GM23338 (cell line): ENCODE results near the gene ESPL1. TPM values are rescaled to one million over a fixed set of nuclear protein-coding genes. Genes with fewer than 3 reads are reported as not detected.

ENCODE experiments used
- ATAC-seq: fragments of 200-7000 bp; cut with Tn5 transposase; 3 replicates; pipeline ENCODE4 v1.9.1; 2020
- DNase-seq: peaks from one replicate; pipeline ENCODE4 v3.0.0-alpha.2; 2015; ENCODE audit warnings: low spot score
- H2AFZ ChIP-seq: fragments of 200-600 bp; sonication (generic); 2 replicates; pipeline ENCODE4 v1.8.0; 2016; ENCODE audit warnings: antibody characterized with exemption, mild to moderate bottlenecking, moderate library complexity
- H3F3A ChIP-seq: fragments of 200-600 bp; sonication (generic); replicated peaks from 2 replicates; pipeline ENCODE4 v1.8.0; 2017; ENCODE audit warnings: antibody characterized with exemption, mixed run types, low read depth
- H3K27ac ChIP-seq: fragments of 200-600 bp; sonication (generic); 2 replicates; pipeline ENCODE4 v1.6.1; 2016; ENCODE audit warnings: low read depth
- H3K27me3 ChIP-seq: fragments of 200-600 bp; sonication (generic); 2 replicates; pipeline ENCODE4 v1.8.0; 2016; ENCODE audit warnings: mild to moderate bottlenecking, mixed run types, moderate library complexity; ENCODE audit not compliant: insufficient read depth
- H3K36me3 ChIP-seq: fragments of 200-600 bp; sonication (generic); 2 replicates; pipeline ENCODE4 v1.8.0; 2016; ENCODE audit warnings: mild to moderate bottlenecking; ENCODE audit not compliant: insufficient read depth
- H3K4me1 ChIP-seq: fragments of 200-600 bp; sonication (generic); 2 replicates; pipeline ENCODE4 v1.8.0; 2016; ENCODE audit warnings: mild to moderate bottlenecking, moderate library complexity; ENCODE audit not compliant: insufficient read depth
- H3K4me2 ChIP-seq: fragments of 200-600 bp; sonication (generic); 2 replicates; pipeline ENCODE4 v1.7.1; 2017; ENCODE audit warnings: mixed run types
- H3K4me3 ChIP-seq: fragments of 200-600 bp; sonication (generic); 2 replicates; pipeline ENCODE4 v1.6.1; 2016; ENCODE audit warnings: mixed run types
- H3K79me2 ChIP-seq: fragments of 200-600 bp; sonication (generic); replicated peaks from 2 replicates; pipeline ENCODE4 v1.8.0; 2017; ENCODE audit warnings: mild to moderate bottlenecking; ENCODE audit not compliant: insufficient read depth
- H3K9me2 ChIP-seq: fragments of 200-600 bp; sonication (generic); 2 replicates; pipeline ENCODE4 v1.8.0; 2017; ENCODE audit not compliant: insufficient read depth
- H4K20me1 ChIP-seq: fragments of 200-600 bp; sonication (generic); replicated peaks from 2 replicates; pipeline ENCODE4 v1.8.0; 2017; ENCODE audit warnings: mild to moderate bottlenecking; ENCODE audit not compliant: insufficient read depth
- H3K27ac Mint-ChIP-seq: 2 replicates; pipeline ENCODE4 v1.8.0; 2020; ENCODE audit warnings: inconsistent platforms, mild to moderate bottlenecking, moderate library complexity, mixed read lengths
- H3K27me3 Mint-ChIP-seq: 3 replicates; pipeline ENCODE4 v1.8.0; 2022; ENCODE audit warnings: low read depth, mild to moderate bottlenecking, moderate library complexity, mixed read lengths, inconsistent platforms; ENCODE audit not compliant: insufficient read depth, poor library complexity
- H3K36me3 Mint-ChIP-seq: 3 replicates; pipeline ENCODE4 v1.8.0; 2021; ENCODE audit warnings: low read depth, mild to moderate bottlenecking, inconsistent platforms, moderate library complexity, mixed read lengths
- H3K4me1 Mint-ChIP-seq: 3 replicates; pipeline ENCODE4 v1.8.0; 2020; ENCODE audit warnings: mild to moderate bottlenecking, inconsistent platforms, mixed read lengths
- H3K4me3 Mint-ChIP-seq: 3 replicates; pipeline ENCODE4 v1.8.0; 2021; ENCODE audit warnings: moderate library complexity, mild to moderate bottlenecking, inconsistent platforms, mixed read lengths
- H3K9me3 Mint-ChIP-seq: 3 replicates; pipeline ENCODE4 v1.8.0; 2020; ENCODE audit warnings: moderate library complexity, mild to moderate bottlenecking, inconsistent platforms, mixed read lengths
- CREB1 ChIP-seq: fragments of 250-450 bp; sonication (Bioruptor Pico); IDR thresholded peaks from 2 replicates; pipeline ENCODE4 v1.5.0; 2020; ENCODE audit warnings: low read depth, mild to moderate bottlenecking, moderate library complexity
- EZH2 ChIP-seq: fragments of 200-600 bp; sonication (generic); IDR thresholded peaks from one replicate; pipeline ENCODE4 v1.8.0; 2017; ENCODE audit warnings: antibody characterized with exemption, mild to moderate bottlenecking, low read depth; ENCODE audit not compliant: unreplicated experiment
- EZH2phosphoT487 ChIP-seq: fragments of 200-600 bp; sonication (generic); IDR thresholded peaks from one replicate; pipeline ENCODE4 v1.8.1; 2018; ENCODE audit warnings: antibody characterized with exemption; ENCODE audit not compliant: unreplicated experiment
- JUNB ChIP-seq: IDR thresholded peaks from one replicate; pipeline ENCODE4 v1.6.1; 2016; ENCODE audit warnings: antibody characterized with exemption; ENCODE audit not compliant: unreplicated experiment
- NANOG ChIP-seq: IDR thresholded peaks from 2 replicates; pipeline ENCODE4 v1.6.1; 2016; ENCODE audit warnings: antibody characterized with exemption, borderline replicate concordance
- POLR2AphosphoS5 ChIP-seq: IDR thresholded peaks from 2 replicates; pipeline ENCODE4 v1.6.1; 2016; ENCODE audit warnings: antibody characterized with exemption, low read depth
- STAT1 ChIP-seq: IDR thresholded peaks from one replicate; pipeline ENCODE4 v1.6.1; 2016; ENCODE audit warnings: antibody characterized with exemption; ENCODE audit not compliant: unreplicated experiment
- ZNF114 ChIP-seq: fragments of 250-450 bp; sonication (Bioruptor Pico); IDR thresholded peaks from 2 replicates; pipeline ENCODE4 v1.5.0; 2020; ENCODE audit warnings: mild to moderate bottlenecking, moderate library complexity
- ZNF331 ChIP-seq: fragments of 250-450 bp; sonication (Bioruptor Pico); IDR thresholded peaks from 2 replicates; pipeline ENCODE4 v1.5.0; 2020; ENCODE audit warnings: low read depth, mild to moderate bottlenecking, moderate library complexity
- polyA plus RNA-seq: library from polyadenylated mRNA; unstranded; fragments of >200 nt; fragmentation: Nextera tagmentation; extraction: Ambion mirVana; gene quantifications from 2 replicates; pipeline ENCODE4 v1.2.1, GENCODE V29; 2016
- total RNA-seq: library from RNA; depleted of rRNA; stranded (reverse); fragments of >200 nt; shearing (Covaris generic); gene quantifications from 2 replicates; pipeline ENCODE4 v1.2.3, GENCODE V29; 2014
- TF ChIP-seq, protein P1 (sequence below), 2 experiments: fragments of 200-600 bp in 1 of 2; sonication (generic) in 1 of 2; conservative IDR thresholded peaks; 2 replicates each; pipeline versions ENCODE4 v1.5.1 to v1.6.1; 2016 to 2017; ENCODE audit warnings: antibody characterized with exemption in 2 of 2, low read depth in 2 of 2, mild to moderate bottlenecking in 2 of 2, moderate library complexity in 1 of 2
- TF ChIP-seq, protein P2 (sequence below): IDR thresholded peaks from one replicate; pipeline ENCODE4 v1.6.1; 2018; ENCODE audit warnings: antibody characterized with exemption; ENCODE audit not compliant: unreplicated experiment
- TF ChIP-seq, protein P3 (sequence below): fragments of 250-450 bp; sonication (Bioruptor Pico); IDR thresholded peaks from 2 replicates; pipeline ENCODE4 v1.5.0; 2020; ENCODE audit warnings: mild to moderate bottlenecking, moderate library complexity
- TF ChIP-seq, protein P4 (sequence below): IDR thresholded peaks from 2 replicates; pipeline ENCODE4 v1.6.1; 2016; ENCODE audit warnings: antibody characterized with exemption

The ESPL1 gene
- total and polyA plus RNA-seq, 2 experiments from 2014 or later: 13.2 to 56.5 TPM

DNA sequence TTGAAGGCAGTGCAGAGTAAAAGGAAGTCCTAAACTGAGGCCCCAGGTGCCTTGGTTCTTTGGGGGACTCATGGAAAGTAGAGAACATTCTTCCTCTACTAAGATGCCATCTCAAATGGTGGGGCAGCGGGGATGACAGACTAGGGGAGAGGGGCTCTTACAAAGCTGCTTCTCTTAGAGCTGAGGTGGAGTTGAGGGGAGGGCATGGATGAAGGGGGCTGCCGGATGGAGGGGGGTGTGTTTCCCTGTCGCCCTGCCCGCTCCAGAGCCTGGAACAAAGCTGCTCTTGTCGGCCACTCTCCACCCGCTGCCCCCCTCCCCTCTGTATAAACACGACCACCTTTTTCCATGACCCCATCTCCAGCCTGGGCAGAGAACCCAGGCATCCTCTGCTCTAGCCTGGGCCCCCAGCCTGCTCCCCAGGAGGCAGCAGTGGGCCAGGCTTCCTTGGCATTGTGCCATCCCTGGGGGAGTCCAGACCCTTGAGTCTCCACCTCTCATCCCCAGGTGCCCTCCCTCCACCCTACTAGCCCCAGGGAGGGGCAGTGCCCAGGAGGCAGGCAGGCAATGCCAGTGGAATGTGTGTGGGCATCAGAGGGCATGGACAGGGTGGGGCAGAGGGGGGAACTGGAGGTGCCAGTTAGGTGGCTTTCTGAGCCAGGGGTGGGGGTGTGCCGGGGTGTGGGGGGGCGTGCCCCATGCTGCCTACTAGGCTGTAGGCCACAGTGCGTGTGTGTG lies 37.8 kb upstream of the ESPL1 start:
- no peak for DNase-seq
- Histone ChIP-seq H3K36me3 (no peaks in the 10 kb centered on the region), H3K4me2 (peak overlapping the region; percentile 92), H4K20me1 (no peaks in the 10 kb centered on the region), H3K9me2 (no peaks in the 10 kb centered on the region), H3K4me1 (peaks cover 62% of the 10 kb centered on the region), H3F3A (peaks cover 12% of the 10 kb centered on the region; the same call in 1 of the 2 replicates), H3K4me3 (0 out of 2 replicates have a peak overlapping the region, but pooled peaks have one; percentile 21), H2AFZ (no peak overlapping the region), H3K27ac (no peak overlapping the region), H3K27me3 (no peaks in the 10 kb centered on the region), H3K79me2 (peaks cover 4% of the 10 kb centered on the region; the same call in 1 of the 2 replicates)
- no peak overlapping the region for H3K27ac Mint-ChIP-seq
- H3K4me3 Mint-ChIP-seq: no peak overlapping the region; the same call in 2 of the 3 replicates
- no peaks in the 10 kb centered on the region for H3K9me3 Mint-ChIP-seq
- peaks cover 64% of the 10 kb centered on the region for H3K4me1 Mint-ChIP-seq
- ATAC-seq: no peak
- H3K36me3 Mint-ChIP-seq: peaks cover 5% of the 10 kb centered on the region
- peaks cover 28% of the 10 kb centered on the region for H3K27me3 Mint-ChIP-seq
- TF ChIP-seq ZNF114 (CRISPR knock-in tag): no peak
- no peak for TF ChIP-seq STAT1
- TF ChIP-seq, protein P1, sequence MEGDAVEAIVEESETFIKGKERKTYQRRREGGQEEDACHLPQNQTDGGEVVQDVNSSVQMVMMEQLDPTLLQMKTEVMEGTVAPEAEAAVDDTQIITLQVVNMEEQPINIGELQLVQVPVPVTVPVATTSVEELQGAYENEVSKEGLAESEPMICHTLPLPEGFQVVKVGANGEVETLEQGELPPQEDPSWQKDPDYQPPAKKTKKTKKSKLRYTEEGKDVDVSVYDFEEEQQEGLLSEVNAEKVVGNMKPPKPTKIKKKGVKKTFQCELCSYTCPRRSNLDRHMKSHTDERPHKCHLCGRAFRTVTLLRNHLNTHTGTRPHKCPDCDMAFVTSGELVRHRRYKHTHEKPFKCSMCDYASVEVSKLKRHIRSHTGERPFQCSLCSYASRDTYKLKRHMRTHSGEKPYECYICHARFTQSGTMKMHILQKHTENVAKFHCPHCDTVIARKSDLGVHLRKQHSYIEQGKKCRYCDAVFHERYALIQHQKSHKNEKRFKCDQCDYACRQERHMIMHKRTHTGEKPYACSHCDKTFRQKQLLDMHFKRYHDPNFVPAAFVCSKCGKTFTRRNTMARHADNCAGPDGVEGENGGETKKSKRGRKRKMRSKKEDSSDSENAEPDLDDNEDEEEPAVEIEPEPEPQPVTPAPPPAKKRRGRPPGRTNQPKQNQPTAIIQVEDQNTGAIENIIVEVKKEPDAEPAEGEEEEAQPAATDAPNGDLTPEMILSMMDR (conservative IDR thresholded peaks at IDR 0.05; ENCODE audit: low read depth in 2 of 2): no peak
- no peak for TF ChIP-seq POLR2AphosphoS5
- TF ChIP-seq, protein P2, sequence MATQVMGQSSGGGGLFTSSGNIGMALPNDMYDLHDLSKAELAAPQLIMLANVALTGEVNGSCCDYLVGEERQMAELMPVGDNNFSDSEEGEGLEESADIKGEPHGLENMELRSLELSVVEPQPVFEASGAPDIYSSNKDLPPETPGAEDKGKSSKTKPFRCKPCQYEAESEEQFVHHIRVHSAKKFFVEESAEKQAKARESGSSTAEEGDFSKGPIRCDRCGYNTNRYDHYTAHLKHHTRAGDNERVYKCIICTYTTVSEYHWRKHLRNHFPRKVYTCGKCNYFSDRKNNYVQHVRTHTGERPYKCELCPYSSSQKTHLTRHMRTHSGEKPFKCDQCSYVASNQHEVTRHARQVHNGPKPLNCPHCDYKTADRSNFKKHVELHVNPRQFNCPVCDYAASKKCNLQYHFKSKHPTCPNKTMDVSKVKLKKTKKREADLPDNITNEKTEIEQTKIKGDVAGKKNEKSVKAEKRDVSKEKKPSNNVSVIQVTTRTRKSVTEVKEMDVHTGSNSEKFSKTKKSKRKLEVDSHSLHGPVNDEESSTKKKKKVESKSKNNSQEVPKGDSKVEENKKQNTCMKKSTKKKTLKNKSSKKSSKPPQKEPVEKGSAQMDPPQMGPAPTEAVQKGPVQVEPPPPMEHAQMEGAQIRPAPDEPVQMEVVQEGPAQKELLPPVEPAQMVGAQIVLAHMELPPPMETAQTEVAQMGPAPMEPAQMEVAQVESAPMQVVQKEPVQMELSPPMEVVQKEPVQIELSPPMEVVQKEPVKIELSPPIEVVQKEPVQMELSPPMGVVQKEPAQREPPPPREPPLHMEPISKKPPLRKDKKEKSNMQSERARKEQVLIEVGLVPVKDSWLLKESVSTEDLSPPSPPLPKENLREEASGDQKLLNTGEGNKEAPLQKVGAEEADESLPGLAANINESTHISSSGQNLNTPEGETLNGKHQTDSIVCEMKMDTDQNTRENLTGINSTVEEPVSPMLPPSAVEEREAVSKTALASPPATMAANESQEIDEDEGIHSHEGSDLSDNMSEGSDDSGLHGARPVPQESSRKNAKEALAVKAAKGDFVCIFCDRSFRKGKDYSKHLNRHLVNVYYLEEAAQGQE: no peak
- TF ChIP-seq, protein P3, sequence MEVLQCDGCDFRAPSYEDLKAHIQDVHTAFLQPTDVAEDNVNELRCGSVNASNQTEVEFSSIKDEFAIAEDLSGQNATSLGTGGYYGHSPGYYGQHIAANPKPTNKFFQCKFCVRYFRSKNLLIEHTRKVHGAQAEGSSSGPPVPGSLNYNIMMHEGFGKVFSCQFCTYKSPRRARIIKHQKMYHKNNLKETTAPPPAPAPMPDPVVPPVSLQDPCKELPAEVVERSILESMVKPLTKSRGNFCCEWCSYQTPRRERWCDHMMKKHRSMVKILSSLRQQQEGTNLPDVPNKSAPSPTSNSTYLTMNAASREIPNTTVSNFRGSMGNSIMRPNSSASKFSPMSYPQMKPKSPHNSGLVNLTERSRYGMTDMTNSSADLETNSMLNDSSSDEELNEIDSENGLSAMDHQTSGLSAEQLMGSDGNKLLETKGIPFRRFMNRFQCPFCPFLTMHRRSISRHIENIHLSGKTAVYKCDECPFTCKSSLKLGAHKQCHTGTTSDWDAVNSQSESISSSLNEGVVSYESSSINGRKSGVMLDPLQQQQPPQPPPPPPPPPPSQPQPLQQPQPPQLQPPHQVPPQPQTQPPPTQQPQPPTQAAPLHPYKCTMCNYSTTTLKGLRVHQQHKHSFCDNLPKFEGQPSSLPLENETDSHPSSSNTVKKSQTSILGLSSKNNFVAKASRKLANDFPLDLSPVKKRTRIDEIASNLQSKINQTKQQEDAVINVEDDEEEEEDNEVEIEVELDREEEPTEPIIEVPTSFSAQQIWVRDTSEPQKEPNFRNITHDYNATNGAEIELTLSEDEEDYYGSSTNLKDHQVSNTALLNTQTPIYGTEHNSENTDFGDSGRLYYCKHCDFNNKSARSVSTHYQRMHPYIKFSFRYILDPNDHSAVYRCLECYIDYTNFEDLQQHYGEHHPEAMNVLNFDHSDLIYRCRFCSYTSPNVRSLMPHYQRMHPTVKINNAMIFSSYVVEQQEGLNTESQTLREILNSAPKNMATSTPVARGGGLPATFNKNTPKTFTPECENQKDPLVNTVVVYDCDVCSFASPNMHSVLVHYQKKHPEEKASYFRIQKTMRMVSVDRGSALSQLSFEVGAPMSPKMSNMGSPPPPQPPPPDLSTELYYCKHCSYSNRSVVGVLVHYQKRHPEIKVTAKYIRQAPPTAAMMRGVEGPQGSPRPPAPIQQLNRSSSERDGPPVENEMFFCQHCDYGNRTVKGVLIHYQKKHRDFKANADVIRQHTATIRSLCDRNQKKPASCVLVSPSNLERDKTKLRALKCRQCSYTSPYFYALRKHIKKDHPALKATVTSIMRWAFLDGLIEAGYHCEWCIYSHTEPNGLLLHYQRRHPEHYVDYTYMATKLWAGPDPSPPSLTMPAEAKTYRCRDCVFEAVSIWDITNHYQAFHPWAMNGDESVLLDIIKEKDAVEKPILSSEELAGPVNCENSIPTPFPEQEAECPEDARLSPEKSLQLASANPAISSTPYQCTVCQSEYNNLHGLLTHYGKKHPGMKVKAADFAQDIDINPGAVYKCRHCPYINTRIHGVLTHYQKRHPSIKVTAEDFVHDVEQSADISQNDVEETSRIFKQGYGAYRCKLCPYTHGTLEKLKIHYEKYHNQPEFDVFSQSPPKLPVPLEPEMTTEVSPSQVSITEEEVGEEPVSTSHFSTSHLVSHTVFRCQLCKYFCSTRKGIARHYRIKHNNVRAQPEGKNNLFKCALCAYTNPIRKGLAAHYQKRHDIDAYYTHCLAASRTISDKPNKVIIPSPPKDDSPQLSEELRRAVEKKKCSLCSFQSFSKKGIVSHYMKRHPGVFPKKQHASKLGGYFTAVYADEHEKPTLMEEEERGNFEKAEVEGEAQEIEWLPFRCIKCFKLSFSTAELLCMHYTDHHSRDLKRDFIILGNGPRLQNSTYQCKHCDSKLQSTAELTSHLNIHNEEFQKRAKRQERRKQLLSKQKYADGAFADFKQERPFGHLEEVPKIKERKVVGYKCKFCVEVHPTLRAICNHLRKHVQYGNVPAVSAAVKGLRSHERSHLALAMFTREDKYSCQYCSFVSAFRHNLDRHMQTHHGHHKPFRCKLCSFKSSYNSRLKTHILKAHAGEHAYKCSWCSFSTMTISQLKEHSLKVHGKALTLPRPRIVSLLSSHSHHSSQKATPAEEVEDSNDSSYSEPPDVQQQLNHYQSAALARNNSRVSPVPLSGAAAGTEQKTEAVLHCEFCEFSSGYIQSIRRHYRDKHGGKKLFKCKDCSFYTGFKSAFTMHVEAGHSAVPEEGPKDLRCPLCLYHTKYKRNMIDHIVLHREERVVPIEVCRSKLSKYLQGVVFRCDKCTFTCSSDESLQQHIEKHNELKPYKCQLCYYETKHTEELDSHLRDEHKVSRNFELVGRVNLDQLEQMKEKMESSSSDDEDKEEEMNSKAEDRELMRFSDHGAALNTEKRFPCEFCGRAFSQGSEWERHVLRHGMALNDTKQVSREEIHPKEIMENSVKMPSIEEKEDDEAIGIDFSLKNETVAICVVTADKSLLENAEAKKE (CRISPR knock-in tag): no peak
- no peak for TF ChIP-seq JUNB
- no peak for TF ChIP-seq NANOG
- no peak for TF ChIP-seq EZH2phosphoT487
- TF ChIP-seq ZNF331: no peak
- TF ChIP-seq CREB1 (CRISPR knock-in tag): no peak
- no peak for TF ChIP-seq EZH2
- TF ChIP-seq, protein P4, sequence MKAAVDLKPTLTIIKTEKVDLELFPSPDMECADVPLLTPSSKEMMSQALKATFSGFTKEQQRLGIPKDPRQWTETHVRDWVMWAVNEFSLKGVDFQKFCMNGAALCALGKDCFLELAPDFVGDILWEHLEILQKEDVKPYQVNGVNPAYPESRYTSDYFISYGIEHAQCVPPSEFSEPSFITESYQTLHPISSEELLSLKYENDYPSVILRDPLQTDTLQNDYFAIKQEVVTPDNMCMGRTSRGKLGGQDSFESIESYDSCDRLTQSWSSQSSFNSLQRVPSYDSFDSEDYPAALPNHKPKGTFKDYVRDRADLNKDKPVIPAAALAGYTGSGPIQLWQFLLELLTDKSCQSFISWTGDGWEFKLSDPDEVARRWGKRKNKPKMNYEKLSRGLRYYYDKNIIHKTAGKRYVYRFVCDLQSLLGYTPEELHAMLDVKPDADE: no peak
